GM21360 (cell line): Measurements from ENCODE around the gene AIDA.

Experiments
- ATAC-seq: cut with Tn5 transposase; IDR thresholded peaks from one replicate; pipeline ENCODE4 v1.9.1; 2021; ENCODE audit warnings: mild to moderate bottlenecking, moderate library complexity; ENCODE audit not compliant: unreplicated experiment

The AIDA gene

GRCh38 chr1:222653178-222653827, 59.0 kb downstream of the AIDA start:
- ATAC-seq, result peak; percentile 50

- ATAC-seq, result no peak
These were observed 59.6 kb downstream of the AIDA start for GRCh38 chr1:222652676-222653075.

GRCh38 chr1:222644636-222644980, 67.7 kb downstream of the AIDA start:
- peak; percentile 2 for ATAC-seq

- peak; percentile 96 for ATAC-seq
These were observed 68.2 kb downstream of the AIDA start for GRCh38 chr1:222643938-222644635.

- no peak for ATAC-seq
These were observed 68.7 kb downstream of the AIDA start for GRCh38 chr1:222643606-222643937.

- ATAC-seq, result no peak
These were observed 69.8 kb downstream of the AIDA start for GRCh38 chr1:222642468-222642867.

GRCh38 chr1:222641269-222641948, 70.9 kb downstream of the AIDA start:
- ATAC-seq, result no peak

GRCh38 chr1:222634180-222635013, 77.9 kb downstream of the AIDA start:
- ATAC-seq, result peak; percentile 84

- no peak for ATAC-seq
These were observed 79.5 kb downstream of the AIDA start for GRCh38 chr1:222632749-222633148.

- no peak for ATAC-seq
These were observed 80.6 kb downstream of the AIDA start for GRCh38 chr1:222631611-222632208.

- ATAC-seq, result no peak
These were observed 82.3 kb downstream of the AIDA start for GRCh38 chr1:222629921-222630535.

GRCh38 chr1:222627232-222627631, 85.1 kb downstream of the AIDA start:
- no peak for ATAC-seq

GRCh38 chr1:222624214-222624613, 88.1 kb downstream of the AIDA start:
- ATAC-seq, result no peak

- no peak for ATAC-seq
These were observed 88.8 kb downstream of the AIDA start for GRCh38 chr1:222623458-222623857.

GRCh38 chr1:222622765-222623164, 89.5 kb downstream of the AIDA start:
- ATAC-seq, result no peak

GRCh38 chr1:222620566-222620965, 91.7 kb downstream of the AIDA start:
- no peak for ATAC-seq

GRCh38 chr1:222618880-222619596, 93.3 kb downstream of the AIDA start:
- ATAC-seq, result no peak
